ENCODE results near the gene PEX5L. TPM values are rescaled to one million over a fixed set of nuclear protein-coding genes. Genes with fewer than 3 reads are reported as not detected.

PEX5L gene
- total and polyA plus RNA-seq, 2 donors (not counting 1 experiment from before 2014, with no cell fraction given), result not detected

GRCh38 chr3:179861953-179862352, 174.8 kb downstream of the PEX5L start:
- Histone ChIP-seq H3K27ac (ENCODE audit: low read length in 2 of 2) (no peak overlapping the region), H3K9me3 (ENCODE audit: control extremely low read depth in 1 of 3, control insufficient read depth in 2 of 3, insufficient read depth in 1 of 3, low read length in 2 of 3) (no peaks in the 10 kb centered on the region), H4K20me1 (ENCODE audit: control insufficient read depth, insufficient read depth, low read length, poor library complexity, severe bottlenecking) (no peaks in the 10 kb centered on the region), H3K9ac (ENCODE audit: low read length) (no peak overlapping the region), H3K4me1 (ENCODE audit: control insufficient read depth in 2 of 2, insufficient read depth in 2 of 2, low read length in 2 of 2) (no peaks in the 10 kb centered on the region), H3K36me3 (replicated peaks in 1 of 2; ENCODE audit: control extremely low read depth in 1 of 2, control insufficient read depth in 1 of 2, extremely low read depth in 1 of 2, insufficient read depth in 2 of 2, low read length in 1 of 2) (no peaks in the 10 kb centered on the region), H3K27me3 (replicated peaks in 1 of 4; ENCODE audit: control extremely low read depth in 1 of 4, control insufficient read depth in 3 of 4, insufficient read depth in 4 of 4, low read length in 3 of 4) (no peaks in the 10 kb centered on the region), H2AFZ (ENCODE audit: insufficient read depth, low read depth, low read length, poor library complexity, severe bottlenecking) (no peak overlapping the region), H3K4me3 (ENCODE audit: control extremely low read depth in 1 of 5, extremely low read depth in 1 of 5, insufficient read depth in 1 of 5, low read depth in 2 of 5, low read length in 4 of 5) (no peak overlapping the region), H3K79me2 (ENCODE audit: control insufficient read depth, insufficient read depth, low read length) (no peaks in the 10 kb centered on the region), H3K4me2 (replicated peaks; ENCODE audit: low read depth, low read length, poor library complexity, severe bottlenecking) (no peak overlapping the region)
- DNase-seq (no peak), ATAC-seq (ENCODE audit: low read depth) (no peak)
- no peak overlapping the region for H3K27ac Mint-ChIP-seq
- peaks cover 6% of the 10 kb centered on the region for H3K27me3 Mint-ChIP-seq
- H3K9me3 Mint-ChIP-seq (ENCODE audit: insufficient read depth), result no peaks in the 10 kb centered on the region
- ChIA-PET POLR2A (no interaction called here), CTCF (no interaction called here)
- TF ChIP-seq CTCF (IDR thresholded peaks at IDR 0.05), result no peak
- no peak for TF ChIP-seq EZH2 (IDR thresholded peaks at IDR 0.05; ENCODE audit: borderline replicate concordance, insufficient read depth, low read depth, low read length, poor library complexity, severe bottlenecking)
- H3K4me3 Mint-ChIP-seq, result no peak overlapping the region
- intact Hi-C loops (cut with micrococcal nuclease), result no loop called here
- no peaks in the 10 kb centered on the region for H3K4me1 Mint-ChIP-seq
- 93% methylated on average over 2 of the region's 4 CpGs for WGBS (ENCODE audit: insufficient coverage)

GRCh38 chr3:179861292-179861691, 175.4 kb downstream of the PEX5L start:
- H3K9me3 Mint-ChIP-seq (ENCODE audit: insufficient read depth), result no peaks in the 10 kb centered on the region
- H3K36me3 ChIP-seq (replicated peaks in 1 of 2; ENCODE audit: control extremely low read depth in 1 of 2, control insufficient read depth in 1 of 2, extremely low read depth in 1 of 2, insufficient read depth in 2 of 2, low read length in 1 of 2), result no peaks in the 10 kb centered on the region
- ATAC-seq (ENCODE audit: low read depth) (no peak), DNase-seq (no peak)
- H3K4me3 Mint-ChIP-seq, result no peak overlapping the region
- CTCF ChIA-PET, result no interaction called here
- peaks cover 6% of the 10 kb centered on the region for H3K27me3 Mint-ChIP-seq
- H3K4me1 Mint-ChIP-seq, result no peaks in the 10 kb centered on the region
- H3K27ac Mint-ChIP-seq, result no peak overlapping the region
- 100% methylated on average over 2 of the region's 5 CpGs for WGBS (ENCODE audit: insufficient coverage)
- no peak overlapping the region for H3K27ac ChIP-seq (ENCODE audit: low read length in 2 of 2)
- intact Hi-C loops (cut with micrococcal nuclease), result no loop called here
- no peaks in the 10 kb centered on the region for H3K79me2 ChIP-seq (ENCODE audit: control insufficient read depth, insufficient read depth, low read length)
- H2AFZ ChIP-seq (ENCODE audit: insufficient read depth, low read depth, low read length, poor library complexity, severe bottlenecking), result no peak overlapping the region
- no peaks in the 10 kb centered on the region for H3K27me3 ChIP-seq (replicated peaks in 1 of 4; ENCODE audit: control extremely low read depth in 1 of 4, control insufficient read depth in 3 of 4, insufficient read depth in 4 of 4, low read length in 3 of 4)
- TF ChIP-seq CTCF (IDR thresholded peaks at IDR 0.05) (no peak), EZH2 (IDR thresholded peaks at IDR 0.05; ENCODE audit: borderline replicate concordance, insufficient read depth, low read depth, low read length, poor library complexity, severe bottlenecking) (no peak)
- no peak overlapping the region for H3K9ac ChIP-seq (ENCODE audit: low read length)
- POLR2A ChIA-PET, result no interaction called here
- no peaks in the 10 kb centered on the region for H3K9me3 ChIP-seq (ENCODE audit: control extremely low read depth in 1 of 3, control insufficient read depth in 2 of 3, insufficient read depth in 1 of 3, low read length in 2 of 3)
- H3K4me2 ChIP-seq (replicated peaks; ENCODE audit: low read depth, low read length, poor library complexity, severe bottlenecking), result no peak overlapping the region
- no peaks in the 10 kb centered on the region for H3K4me1 ChIP-seq (ENCODE audit: control insufficient read depth in 2 of 2, insufficient read depth in 2 of 2, low read length in 2 of 2)
- H4K20me1 ChIP-seq (ENCODE audit: control insufficient read depth, insufficient read depth, low read length, poor library complexity, severe bottlenecking), result no peaks in the 10 kb centered on the region
- no peak overlapping the region for H3K4me3 ChIP-seq (ENCODE audit: control extremely low read depth in 1 of 5, extremely low read depth in 1 of 5, insufficient read depth in 1 of 5, low read depth in 2 of 5, low read length in 4 of 5)
